K562 (cell line): ENCODE data around the gene TNF. TPM values are rescaled to one million over a fixed set of nuclear protein-coding genes. Genes with fewer than 3 reads are reported as not detected.

Experiments
- ARID1B ChIP-seq: fragments of 450-650 bp; IDR thresholded peaks from 2 replicates; pipeline ENCODE4 v1.6.1; 2016; ENCODE audit warnings: antibody characterized with exemption, mild to moderate bottlenecking, inconsistent platforms
- CREB3L1 ChIP-seq: fragments of 450-650 bp; IDR thresholded peaks from 2 replicates; pipeline ENCODE4 v1.6.1; 2014; ENCODE audit warnings: low read depth, mild to moderate bottlenecking, moderate library complexity, borderline replicate concordance
- NELFE ChIP-seq: IDR thresholded peaks from 2 replicates; pipeline ENCODE4 v1.6.1; 2011; ENCODE audit warnings: mild to moderate bottlenecking; ENCODE audit not compliant: insufficient read depth, insufficient read length
- POLR2G ChIP-seq: fragments of 200-400 bp; formaldehyde crosslinking; IDR thresholded peaks from 2 replicates; pipeline ENCODE4 v1.6.1; 2017; ENCODE audit warnings: low read depth, mild to moderate bottlenecking, antibody characterized with exemption, low read length, moderate library complexity
- SMAD1 ChIP-seq: fragments of 150-350 bp; IDR thresholded peaks from 2 replicates; pipeline ENCODE4 v1.6.1; 2014; ENCODE audit warnings: low read length, low read depth; ENCODE audit not compliant: partially characterized antibody
- XRCC3 ChIP-seq: fragments of 450-650 bp; IDR thresholded peaks from 2 replicates; pipeline ENCODE4 v1.6.1; 2017; ENCODE audit warnings: mild to moderate bottlenecking, moderate library complexity
- ZNF212 ChIP-seq: fragments of 450-650 bp; formaldehyde crosslinking; IDR thresholded peaks from 2 replicates; pipeline ENCODE4 v1.4.0; 2020; ENCODE audit warnings: mild to moderate bottlenecking
- ZNF253 ChIP-seq: fragments of 250-450 bp; sonication (Bioruptor Pico); conservative IDR thresholded peaks from 2 replicates; pipeline ENCODE4 v1.6.1; 2021; ENCODE audit warnings: mild to moderate bottlenecking
- polyA plus RNA-seq, 8 experiments: library from polyadenylated mRNA; depleted of rRNA in 4 of 8; stranded (reverse) in 5 of 8; unstranded in 3 of 8; fragments of >200 nt; fragmentation: Nextera tagmentation in 2 of 8; fragmentation: Illumina TruSeq in 1 of 8; extraction: Ambion mirVana in 2 of 8; extraction: Trizol in 1 of 8; gene quantifications; 2 replicates each; pipeline versions ENCODE4 v1.2.1 to v1.2.3, GENCODE V29; 2011 to 2014; ENCODE audit warnings: inconsistent platforms in 1 of 8, missing spikeins in 1 of 8
- total RNA-seq, 7 experiments: library from RNA; depleted of rRNA in 6 of 7; stranded (reverse); fragments of >200 nt in 6 of 7; fragmentation: Illumina TruSeq in 2 of 7; extraction: Trizol in 2 of 7; gene quantifications; 2 replicates each; pipeline versions ENCODE4 v1.2.1 to v1.2.3, GENCODE V29; 2011 to 2021; ENCODE audit warnings: low replicate concordance in 1 of 7
- TF ChIP-seq, protein P1 (sequence below), 3 experiments: fragments of 200-800 bp in 1 of 3; sonication (Bioruptor generic) in 1 of 3; sonication (generic) in 1 of 3; formaldehyde crosslinking in 1 of 3; IDR thresholded peaks; 2 replicates each; pipeline versions ENCODE4 v1.6.1 to v1.8.0; 2016 to 2022; ENCODE audit warnings: mild to moderate bottlenecking in 2 of 3, missing compliant biosample characterization in 2 of 3, missing genetic modification characterization in 2 of 3, missing genetic modification reagents in 1 of 3

The TNF gene
- total and polyA plus RNA-seq, 9 of the 15 experiments (the other 6 are each of a cell fraction or from before 2014, with no cell fraction given), result 0.08 to 0.40 TPM; not detected in 7

DNA sequence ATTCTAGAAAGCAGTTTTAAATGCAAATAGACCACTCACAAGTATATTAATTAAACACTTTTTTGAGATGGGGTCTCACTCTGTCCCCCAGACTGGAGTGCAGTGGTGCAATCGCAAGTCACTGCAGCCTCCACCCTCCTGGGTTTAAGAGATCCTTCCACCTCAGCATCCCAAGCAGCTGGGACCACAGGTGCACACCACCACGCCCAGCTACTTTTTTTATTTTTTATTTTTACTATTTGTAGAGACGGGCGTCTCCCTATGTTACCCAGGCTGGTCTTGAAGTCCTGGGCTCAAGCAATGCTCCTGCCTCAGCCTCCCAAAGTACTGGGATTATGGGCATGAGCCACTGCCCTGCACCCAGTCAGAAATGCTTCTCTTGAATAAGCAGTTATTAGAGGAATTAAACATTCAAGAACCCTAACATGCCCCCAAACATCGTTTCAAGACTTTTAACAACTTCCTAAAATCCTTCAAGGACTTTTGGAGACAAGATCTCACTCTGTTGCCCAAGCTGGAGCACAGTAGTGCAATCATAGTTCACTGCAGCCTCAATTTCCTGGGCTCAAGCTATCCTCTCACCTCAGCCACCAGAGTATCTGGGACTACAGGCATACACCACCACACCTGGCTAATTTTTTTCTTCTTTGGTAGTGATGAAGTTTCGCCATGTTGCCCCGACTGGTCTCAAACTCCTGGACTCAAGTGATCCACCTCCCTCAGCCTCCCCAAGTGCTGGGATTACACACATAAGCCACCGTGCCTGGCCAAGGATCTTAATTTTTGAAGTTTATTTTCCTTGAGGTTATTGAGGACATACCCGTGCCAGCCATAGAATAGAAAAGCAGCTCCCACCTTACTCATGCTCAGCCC is 43.4 kb upstream of the TNF start (continued):
- no peak for TF ChIP-seq ZNF212
- no peak for TF ChIP-seq CREB3L1
- no peak for TF ChIP-seq NELFE
- TF ChIP-seq XRCC3, result no peak
- no peak for TF ChIP-seq ZNF253 (CRISPR knock-in tag)
- TF ChIP-seq SMAD1, result no peak
- TF ChIP-seq ARID1B, result no peak
- TF ChIP-seq POLR2G, result peak; percentile 35; the same call in 1 of the 2 replicates
- TF ChIP-seq, protein P1, sequence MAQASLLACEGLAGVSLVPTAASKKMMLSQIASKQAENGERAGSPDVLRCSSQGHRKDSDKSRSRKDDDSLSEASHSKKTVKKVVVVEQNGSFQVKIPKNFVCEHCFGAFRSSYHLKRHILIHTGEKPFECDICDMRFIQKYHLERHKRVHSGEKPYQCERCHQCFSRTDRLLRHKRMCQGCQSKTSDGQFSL (CRISPR knock-in tag; IDR thresholded peaks at IDR 0.05), result no peak
- TF ChIP-seq, protein P1 (tag; IDR thresholded peaks at IDR 0.05), result no peak
- TF ChIP-seq, all 486 proteins: peak for 23
